VCaP (cell line): Measurements from ENCODE around the gene LGALS9B.
"Not testable (repeated sequence)": the region's sequence is repeated elsewhere in the genome, so short reads cannot be mapped to it uniquely, and the experiment has no call there.

Experiments
- H3K27ac ChIP-seq: fragments of 450-650 bp; 2 replicates; pipeline ENCODE4 v1.5.1; 2017

LGALS9B gene

DNA sequence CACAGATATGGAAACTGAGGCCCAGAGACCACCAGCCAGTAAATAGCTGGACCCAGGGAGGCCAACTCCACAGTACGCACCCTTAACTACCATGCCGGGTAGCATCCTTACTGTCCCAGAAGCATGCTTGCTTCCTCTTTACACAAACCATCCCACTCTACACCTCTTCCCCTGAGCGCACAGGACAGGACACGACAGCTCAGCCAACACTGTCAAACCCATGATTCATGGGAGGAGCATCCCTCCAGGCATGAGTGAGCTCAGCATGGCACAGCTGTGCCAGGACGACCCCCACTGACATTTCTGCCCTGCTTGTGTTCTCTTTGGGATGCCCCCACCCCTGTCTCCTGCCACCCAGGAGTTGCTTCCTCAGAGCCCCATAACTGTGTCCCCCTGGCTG, 340 bp downstream of the LGALS9B start:
- not testable (repeated sequence) for H3K27ac ChIP-seq

DNA sequence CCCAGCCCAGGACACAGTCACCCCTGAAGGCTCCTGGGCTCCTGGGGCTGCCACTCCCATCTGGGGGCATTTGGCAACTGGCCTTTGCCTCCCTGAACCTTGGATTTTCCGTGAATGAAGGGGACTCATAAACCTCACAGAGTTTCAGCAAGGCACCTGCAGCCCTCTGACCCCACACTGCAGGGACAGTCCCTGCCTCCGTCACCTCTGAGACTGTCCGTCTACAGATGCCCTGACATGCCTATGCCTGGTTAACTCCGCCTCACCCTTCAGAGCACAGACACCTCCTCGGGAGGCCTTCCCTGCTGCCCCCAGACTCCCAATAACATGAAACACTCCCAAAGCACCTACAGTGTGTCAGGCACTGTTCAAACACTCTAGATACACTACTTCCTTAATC, 786 bp downstream of the LGALS9B start:
- not testable (repeated sequence) for H3K27ac ChIP-seq

DNA sequence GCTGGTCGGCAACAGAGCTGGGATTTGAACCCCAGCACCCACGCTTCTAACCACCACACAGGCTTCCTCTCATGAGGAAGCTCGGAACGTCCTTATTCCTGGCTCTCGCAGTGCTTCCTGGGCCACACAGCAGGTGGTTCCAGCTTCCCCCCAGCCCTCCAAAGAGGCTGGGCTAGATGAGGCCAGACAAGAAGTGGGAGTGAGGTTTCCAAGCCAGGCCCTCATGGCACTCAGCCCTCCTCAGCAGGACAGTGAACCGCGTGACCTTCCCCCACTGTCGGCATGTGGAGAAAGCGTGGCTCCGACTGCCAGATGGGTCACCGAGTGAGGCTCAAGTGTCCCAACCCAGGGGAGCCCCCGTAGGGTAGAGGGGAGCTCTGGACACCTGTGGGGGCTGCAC, 1.8 kb downstream of the LGALS9B start:
- not testable (repeated sequence) for H3K27ac ChIP-seq

DNA sequence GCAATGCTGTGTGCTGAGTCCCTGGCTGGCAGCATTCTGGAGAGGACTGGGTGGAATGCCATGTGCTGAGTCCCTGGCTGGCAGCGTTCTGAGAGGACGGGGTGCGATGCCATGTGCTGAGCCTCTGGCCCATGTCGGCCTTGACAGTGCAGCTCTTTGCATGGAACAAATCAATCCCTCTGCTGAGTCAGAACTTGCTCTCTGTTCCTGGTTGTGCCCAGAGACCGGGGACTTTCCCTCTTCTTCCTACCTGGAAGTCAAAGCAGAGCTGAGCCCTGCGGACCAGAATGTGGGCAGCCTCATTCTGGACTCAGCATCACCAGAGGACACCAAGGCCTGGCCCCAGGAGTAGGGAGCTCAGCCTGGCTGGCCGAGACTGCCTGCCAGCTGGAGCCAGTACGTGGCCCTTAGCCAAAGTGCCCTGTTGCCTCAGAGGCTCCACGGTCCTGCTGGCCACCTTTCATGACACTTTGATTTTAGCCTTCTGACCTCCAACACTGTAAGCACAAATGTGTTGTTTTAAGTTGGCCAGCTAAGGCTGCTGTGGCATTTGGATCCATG, 2.4 kb downstream of the LGALS9B start:
- H3K27ac ChIP-seq, result not testable (repeated sequence)

DNA sequence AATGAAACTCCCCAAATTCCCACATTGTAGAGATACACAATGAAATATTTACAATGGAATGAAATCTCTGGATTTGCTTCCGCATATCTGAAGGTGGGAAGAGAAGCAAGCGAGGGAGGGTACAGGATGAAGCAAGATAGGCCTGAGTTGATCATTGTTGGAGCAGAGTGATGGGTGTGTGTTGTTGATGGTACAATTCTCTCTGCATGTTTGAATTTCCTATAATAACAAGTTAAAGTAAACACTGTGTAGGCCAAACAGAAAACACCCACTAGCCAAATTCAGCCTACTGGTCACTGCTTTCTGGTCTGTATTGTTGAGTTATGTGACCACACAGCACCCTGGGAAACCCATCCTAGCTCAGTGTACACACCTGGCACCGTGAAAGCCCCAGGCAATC, 5.2 kb downstream of the LGALS9B start:
- not testable (repeated sequence) for H3K27ac ChIP-seq

DNA sequence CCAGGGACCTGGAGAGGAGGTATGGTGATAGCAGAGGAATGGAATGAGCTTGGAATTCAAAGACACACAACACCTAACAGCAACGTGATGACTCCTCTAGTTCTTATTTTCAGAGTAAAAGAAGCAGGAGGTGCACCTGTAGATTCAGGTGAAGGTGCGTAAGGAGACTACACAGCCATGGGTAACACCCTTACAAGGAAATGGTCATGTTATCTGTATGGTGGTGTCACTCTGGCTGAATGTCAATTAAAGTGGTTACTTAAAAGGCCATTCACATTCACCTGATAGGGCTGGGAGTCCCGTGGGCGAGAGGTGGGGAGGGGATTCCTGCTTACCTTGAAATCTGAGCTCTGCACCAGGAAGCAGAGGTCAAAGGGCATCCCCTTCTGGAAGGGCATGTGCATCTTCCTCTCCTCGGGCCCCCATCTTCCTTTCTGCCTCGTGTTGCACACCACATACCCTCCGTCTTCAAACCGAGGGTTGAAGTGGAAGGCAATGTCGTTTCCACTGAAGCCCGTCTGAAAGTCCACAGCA, 9.4 kb downstream of the LGALS9B start:
- H3K27ac ChIP-seq, result not testable (repeated sequence)

DNA sequence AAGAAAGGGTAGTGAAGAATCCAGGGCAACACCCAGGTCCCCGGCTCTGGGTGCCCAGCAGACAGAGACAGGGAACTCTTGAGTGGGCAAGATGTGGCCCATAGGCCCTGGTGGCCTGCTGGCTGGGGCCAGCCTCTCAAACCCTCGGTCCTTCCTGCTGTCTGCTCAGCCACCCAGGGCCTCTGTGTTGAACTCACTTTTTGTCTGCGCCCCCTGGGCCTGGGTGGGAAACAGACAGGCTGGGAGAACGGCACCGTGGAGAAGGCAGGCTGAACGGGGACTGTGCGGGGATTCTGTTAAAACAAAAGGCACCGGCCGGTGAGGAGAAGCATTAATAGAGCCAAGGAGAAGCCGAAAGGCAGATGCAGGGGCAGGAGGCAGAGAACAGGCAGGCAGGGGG, 12.2 kb downstream of the LGALS9B start:
- not testable (repeated sequence) for H3K27ac ChIP-seq

DNA sequence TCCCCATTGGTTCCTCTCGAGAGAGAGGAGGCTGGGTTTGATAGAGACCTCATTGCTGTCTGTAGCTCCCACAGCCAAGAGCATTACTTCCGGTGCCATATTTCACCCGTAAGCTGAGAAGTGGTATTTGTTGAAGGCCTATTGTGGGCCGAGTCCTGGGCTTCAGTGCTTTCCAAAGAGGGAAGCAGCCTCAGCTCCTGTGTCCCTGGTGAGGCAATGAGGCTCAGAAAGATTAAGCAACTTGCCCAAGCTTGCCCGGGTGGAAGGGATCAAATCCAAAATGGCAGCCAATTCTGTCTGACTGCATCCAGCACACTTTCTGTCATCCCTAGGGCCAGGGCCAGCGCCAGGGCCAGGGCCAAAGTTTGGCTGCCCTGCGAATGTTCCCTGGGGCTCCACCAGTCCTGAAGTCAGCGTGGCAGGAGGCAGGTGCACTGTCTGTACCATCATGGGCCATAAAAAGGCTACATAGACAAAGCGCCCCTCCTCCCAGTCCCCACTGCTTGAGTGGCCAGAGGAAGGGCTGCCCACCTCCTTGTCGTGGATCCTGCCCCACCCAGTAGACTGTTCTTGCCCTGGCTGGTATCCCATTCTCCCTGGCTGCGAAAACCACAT, 13.4 kb downstream of the LGALS9B start:
- H3K27ac ChIP-seq, result not testable (repeated sequence)

DNA sequence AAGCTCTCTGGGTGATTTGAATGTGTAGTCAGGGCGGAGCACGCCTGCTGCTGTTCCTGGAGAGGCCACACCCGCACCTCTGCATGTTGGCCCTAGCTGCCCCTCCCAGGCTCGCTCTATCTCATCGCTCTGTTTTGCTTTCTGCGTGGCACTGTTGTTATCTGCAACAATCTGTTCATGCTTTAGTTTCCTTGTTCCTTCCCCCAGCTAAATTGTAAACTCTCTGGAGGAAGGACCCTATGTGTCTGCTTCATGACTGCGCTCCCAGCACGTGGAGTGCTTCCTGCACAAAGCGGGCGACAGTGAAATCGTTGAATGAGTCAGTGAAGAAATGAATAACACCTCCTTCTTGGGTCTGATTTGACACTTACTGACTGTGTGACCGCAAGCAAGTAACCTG, 16.5 kb downstream of the LGALS9B start:
- H3K27ac ChIP-seq, result not testable (repeated sequence)

DNA sequence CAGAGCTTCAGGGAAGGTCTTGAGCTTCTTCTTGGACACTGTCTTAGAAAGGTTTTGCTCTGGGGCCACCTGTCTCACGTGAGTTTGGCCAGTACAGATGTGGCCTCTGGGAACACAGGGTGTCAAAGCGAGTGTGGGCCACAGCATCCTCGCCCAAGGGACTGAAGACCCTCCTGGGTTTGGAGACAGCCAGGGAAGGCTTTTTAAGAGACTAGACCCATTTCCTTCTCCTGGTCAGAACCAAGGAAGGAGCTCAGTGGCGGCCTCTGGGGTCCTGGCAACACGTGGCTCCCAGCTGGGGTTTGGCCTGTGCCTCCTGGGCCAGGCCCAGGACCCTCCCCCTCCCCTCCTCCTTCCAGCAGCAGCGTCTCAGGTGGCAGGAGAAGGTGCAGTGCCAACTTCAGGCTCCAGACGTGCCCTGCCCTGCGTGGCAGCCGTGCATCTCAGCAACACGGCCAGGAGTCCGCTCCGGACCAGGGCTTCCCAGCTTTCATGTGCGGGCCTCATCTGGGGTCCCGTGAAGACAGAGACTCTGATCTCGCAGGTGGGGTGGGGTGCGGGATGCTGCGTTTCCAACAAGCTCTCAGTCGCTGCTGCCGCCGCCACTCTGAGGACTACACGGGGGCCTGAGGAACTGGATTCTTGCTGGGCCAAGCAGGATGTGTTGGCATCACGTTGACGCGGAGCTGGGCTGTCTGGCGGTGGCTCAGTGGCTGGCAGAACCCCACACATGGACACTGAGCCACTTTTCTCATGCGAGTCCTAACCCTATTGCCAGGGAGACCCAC, 19.6 kb downstream of the LGALS9B start:
- not testable (repeated sequence) for H3K27ac ChIP-seq

DNA sequence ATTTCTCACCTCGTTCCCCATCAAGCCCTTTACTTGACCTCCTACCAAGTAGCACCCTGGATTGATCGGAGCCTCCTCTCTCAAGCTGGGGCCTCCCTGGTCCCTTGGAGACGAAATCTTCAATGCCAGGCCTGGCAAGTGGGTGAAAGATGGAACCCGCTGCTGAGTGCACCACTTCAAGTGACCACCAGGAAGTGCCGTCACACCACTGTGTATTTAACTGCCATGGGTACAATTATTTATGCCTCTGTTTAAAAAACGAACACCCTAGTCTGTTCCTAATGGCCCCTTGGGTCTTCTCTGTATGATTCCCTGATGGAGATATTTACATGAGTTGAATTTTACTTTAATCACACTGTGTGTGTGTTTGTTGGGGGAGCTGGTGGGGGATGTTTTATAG, 20.4 kb downstream of the LGALS9B start:
- not testable (repeated sequence) for H3K27ac ChIP-seq

DNA sequence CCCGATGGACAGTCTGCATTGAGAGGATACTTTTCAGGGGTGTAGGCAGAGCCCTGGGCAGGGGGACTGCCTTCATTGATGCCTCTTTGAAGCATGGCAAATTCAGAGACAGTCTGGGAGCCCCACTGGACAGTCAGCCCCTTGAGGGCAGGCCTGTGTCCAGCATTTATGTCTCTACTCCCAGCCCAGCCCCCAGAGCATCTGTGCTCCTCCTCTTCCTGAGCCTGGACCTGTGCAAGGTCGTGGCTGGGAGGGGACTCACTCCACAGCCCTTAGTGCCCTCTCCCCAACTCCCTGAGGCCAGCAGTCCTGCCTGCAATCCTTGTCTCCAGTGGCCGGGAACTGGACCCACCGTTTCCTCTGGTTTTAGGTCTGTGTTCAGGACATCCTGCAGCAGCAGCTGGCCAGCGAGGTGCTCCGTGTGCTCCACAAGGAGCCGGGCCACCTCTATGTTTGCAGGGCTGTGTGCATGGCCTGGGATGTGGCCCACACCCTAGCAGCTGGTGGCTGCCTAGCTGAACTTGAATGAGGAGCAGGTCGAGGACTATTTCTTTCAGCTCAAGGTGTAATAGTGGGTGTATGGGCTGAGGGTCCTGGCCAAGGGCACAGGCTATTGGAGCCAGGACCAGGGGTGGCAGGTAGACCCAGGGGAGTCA, 22.6 kb downstream of the LGALS9B start:
- H3K27ac ChIP-seq, result not testable (repeated sequence)

DNA sequence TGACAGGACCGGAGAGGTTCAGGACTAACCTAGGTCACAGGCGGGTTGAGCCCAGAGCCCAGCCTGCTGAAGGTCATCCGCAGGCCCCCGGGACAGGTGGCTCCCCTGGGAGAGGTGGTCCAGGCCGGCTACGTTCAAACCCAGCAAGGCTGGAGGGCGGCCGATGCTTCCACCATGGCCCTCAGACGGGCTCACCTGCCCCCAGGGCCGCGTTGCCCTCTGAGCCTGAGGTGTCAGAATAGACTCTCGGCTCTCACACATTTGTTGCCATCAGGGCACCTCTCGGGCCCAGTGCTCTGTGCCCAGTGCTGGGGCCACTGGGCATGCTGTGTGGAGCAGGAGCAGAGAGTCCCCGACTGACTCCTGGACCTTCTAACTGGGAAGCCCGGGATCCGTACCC, 23.2 kb downstream of the LGALS9B start:
- not testable (repeated sequence) for H3K27ac ChIP-seq

DNA sequence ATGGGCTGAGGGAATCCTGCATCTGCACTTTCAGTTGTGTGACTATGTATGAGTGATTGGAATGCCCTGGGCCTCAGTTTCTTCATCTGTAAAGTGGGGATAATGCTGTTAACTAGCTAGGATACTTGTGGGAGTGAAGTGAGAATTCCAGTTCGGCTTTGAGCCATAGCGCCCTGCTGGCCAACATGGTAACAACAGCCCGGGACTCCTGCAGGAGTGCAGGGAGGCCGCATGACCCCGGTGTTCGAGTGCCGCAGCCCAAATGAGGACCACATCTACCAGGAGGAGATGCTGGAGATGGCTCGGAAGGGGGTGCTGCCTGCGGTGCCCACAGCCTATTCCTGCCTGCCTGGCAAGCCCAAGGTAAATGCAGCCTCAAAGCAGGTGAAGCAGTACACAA, 23.7 kb downstream of the LGALS9B start:
- not testable (repeated sequence) for H3K27ac ChIP-seq

DNA sequence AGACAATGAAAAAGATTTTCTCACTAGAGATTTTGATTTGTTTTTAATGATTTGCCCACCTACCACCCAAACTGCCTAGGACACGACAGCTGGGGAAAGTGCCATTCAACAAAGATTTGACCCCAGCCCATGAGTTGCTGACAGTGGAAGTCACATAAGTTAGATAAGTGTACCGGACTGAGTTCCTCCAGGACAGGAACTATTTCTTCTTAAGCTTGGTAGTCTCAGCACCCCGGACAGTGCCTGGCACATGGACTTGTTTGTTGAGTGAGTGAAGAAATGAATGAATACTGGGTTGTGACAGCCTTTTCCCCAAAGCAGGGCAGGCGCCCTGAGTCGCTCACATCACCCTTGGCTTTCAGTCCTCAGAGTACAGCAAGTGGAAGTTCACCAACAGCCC, 26.7 kb downstream of the LGALS9B start:
- not testable (repeated sequence) for H3K27ac ChIP-seq

DNA sequence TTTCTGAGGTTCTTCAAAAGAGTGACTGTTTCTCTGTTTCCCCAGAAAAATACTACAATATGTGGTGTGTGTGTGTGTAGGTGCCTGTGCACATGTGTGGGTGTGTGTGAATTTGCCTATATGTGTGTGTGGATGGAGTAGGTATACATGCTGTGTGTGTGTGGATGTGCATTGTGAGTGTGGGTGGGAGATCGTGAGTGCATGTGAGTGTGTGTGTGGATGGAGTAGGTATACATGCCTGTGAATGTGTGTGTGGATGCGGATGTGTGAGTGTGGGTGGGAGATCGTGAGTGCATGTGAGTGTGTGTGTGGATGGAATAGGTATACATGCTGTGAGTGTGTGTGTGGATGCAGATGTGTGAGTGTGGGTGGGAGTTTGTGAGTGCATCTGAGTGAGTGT, 32.2 kb downstream of the LGALS9B start:
- not testable (repeated sequence) for H3K27ac ChIP-seq

DNA sequence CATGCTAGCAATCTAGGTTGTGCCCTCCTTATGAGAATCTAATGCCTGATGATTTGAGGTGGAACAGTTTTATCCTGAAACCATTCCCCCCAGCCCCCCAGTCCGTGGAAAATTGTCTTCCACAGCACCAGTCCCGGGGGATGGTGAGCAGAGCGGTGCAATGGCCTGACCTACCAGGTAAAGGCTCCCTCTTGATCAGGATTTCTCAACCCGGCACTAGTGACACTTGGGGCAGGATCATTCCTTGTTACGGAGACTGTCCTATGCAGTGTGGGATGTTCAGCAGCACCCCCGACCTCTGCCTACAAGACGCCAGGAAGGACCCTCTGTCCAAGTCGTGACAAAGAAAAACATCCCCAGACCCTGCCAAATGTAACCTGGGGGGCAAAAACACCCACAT, 34.0 kb downstream of the LGALS9B start:
- not testable (repeated sequence) for H3K27ac ChIP-seq

DNA sequence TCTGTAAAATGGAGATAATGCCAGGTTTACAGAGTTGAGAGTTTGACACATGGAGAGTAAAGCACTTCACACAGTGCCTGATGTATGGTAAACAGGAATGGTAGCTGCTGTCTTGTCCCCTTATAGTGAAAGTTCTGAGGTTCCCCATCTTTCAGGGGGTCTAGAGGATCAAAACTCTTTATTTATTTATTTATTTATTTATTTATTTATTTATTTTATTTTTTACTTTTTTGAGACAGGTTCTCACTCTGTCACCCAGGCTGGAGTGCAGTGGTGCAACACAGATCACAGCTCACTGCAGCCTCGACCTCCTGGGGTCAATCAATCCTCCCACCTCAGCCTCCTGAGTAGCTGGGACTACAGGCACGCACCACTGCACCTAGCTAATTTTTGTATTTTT, 40.1 kb downstream of the LGALS9B start:
- H3K27ac ChIP-seq, result not testable (repeated sequence)

DNA sequence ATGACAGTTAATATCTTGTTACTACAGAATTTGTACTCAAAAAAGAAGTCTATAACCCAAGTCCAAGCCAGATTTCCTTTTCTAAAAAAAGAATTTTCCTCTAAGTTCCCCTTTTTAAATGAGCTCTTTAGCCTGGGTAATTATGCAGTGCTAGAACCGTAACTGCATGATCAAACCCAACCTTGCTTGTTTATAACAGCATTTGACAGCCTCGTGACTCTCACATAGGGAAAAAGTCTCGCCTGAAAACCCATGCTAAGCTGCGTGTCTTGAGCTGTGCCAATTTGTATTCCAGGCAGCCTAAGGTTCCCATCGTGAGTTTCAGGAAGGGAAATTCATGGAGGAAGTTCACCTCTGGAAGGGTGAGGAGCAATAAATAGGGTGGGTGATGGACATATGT, 44.5 kb downstream of the LGALS9B start:
- H3K27ac ChIP-seq, result not testable (repeated sequence)
